ENCODE results near the gene SMARCAD1. TPM values are rescaled to one million over a fixed set of nuclear protein-coding genes. Genes with fewer than 3 reads are reported as not detected.
A peak's percentile ranks its signal among the peaks of the same experiment; 100 is the strongest.

SMARCAD1 gene
- total and polyA plus RNA-seq, 2 of the 8 experiments (the other 6 are each of a cell fraction or from before 2014, with no cell fraction given), result 24.1 to 59.4 TPM

GRCh38 chr4:94334962-94335361, 127.3 kb downstream of the SMARCAD1 start:
- Histone ChIP-seq H3K23ac (ENCODE audit: insufficient read length) (no peak overlapping the region), H3K36me3 (ENCODE audit: control insufficient read depth in 2 of 4, insufficient read depth in 4 of 4, low read length in 3 of 4) (no peaks in the 10 kb centered on the region), H3K56ac (replicated peaks; ENCODE audit: insufficient read length, low read depth, low read length) (no peak overlapping the region), H4K5ac (ENCODE audit: insufficient read length, low read depth, low read length) (no peak overlapping the region), H4K8ac (ENCODE audit: extremely low read depth, insufficient read depth, low read length) (no peak overlapping the region), H3K23me2 (ENCODE audit: low read depth, low read length) (no peaks in the 10 kb centered on the region), H2AK5ac (ENCODE audit: low read depth, low read length) (no peak overlapping the region), H3K14ac (ENCODE audit: insufficient read length) (no peak overlapping the region), H3K18ac (ENCODE audit: extremely low read depth, low read length) (no peak overlapping the region), H4K91ac (replicated peaks; ENCODE audit: insufficient read length, low read length) (no peak overlapping the region), H3K9ac (replicated peaks in 1 of 4; ENCODE audit: extremely low read depth in 1 of 4, low read depth in 3 of 4, low read length in 3 of 4) (no peak overlapping the region), H3K9me3 (ENCODE audit: insufficient read depth in 2 of 2, low read depth in 1 of 2, low read length in 1 of 2) (no peaks in the 10 kb centered on the region), H3K27me3 (replicated peaks in 1 of 4; ENCODE audit: control insufficient read depth in 3 of 4, extremely low read depth in 1 of 4, insufficient read depth in 3 of 4, low read length in 3 of 4) (no peaks in the 10 kb centered on the region), H2BK15ac (ENCODE audit: low read length) (no peak overlapping the region), H2BK5ac (ENCODE audit: low read depth, low read length) (no peak overlapping the region), H2BK12ac (ENCODE audit: low read depth, low read length) (no peak overlapping the region; the same call in 1 of the 2 replicates), H4K20me1 (replicated peaks in 1 of 2; ENCODE audit: control insufficient read depth in 1 of 2, insufficient read depth in 2 of 2, low read length in 2 of 2) (no peaks in the 10 kb centered on the region), H3K4ac (replicated peaks; ENCODE audit: insufficient read length, low read depth, low read length) (no peak overlapping the region), H3K79me1 (ENCODE audit: low read depth, low read length) (no peaks in the 10 kb centered on the region), H3K79me2 (ENCODE audit: control insufficient read depth in 1 of 2, insufficient read depth in 2 of 2, low read length in 2 of 2) (no peaks in the 10 kb centered on the region), H3K4me1 (replicated peaks in 1 of 4; ENCODE audit: control insufficient read depth in 3 of 4, insufficient read depth in 4 of 4, low read length in 3 of 4) (peaks cover 0 to 3% (median under 1%) of the 10 kb centered on the region in 4 experiments; a peak in 2 of 7 replicates), H2BK20ac (ENCODE audit: low read length) (no peak overlapping the region), H2AFZ (ENCODE audit: low read length) (peak overlapping the region; percentile 82; the same call in 1 of the 2 replicates), H3K4me2 (ENCODE audit: insufficient read depth in 1 of 2, low read depth in 2 of 2, low read length in 2 of 2) (no peak overlapping the region), H3K4me3 (ENCODE audit: extremely low read depth in 1 of 4, insufficient read depth in 2 of 4, low read depth in 3 of 4, low read length in 4 of 4) (no peak overlapping the region), H3K27ac (ENCODE audit: low read depth, low read length) (0 out of 2 replicates have a peak overlapping the region, but pooled peaks have one; percentile 20), H2BK120ac (replicated peaks; ENCODE audit: low read depth, low read length) (no peak overlapping the region)
- TF ChIP-seq CEBPB (IDR thresholded peaks at IDR 0.05; ENCODE audit: low read depth, low read length), result 0 out of 2 replicates have a peak, but pooled peaks have one; percentile 27
- TF ChIP-seq CHD2 (IDR thresholded peaks at IDR 0.05; ENCODE audit: low read length), result no peak
- 84% methylated on average over 3 of the region's 3 CpGs; no CpG with 5 or more reads in 1 of the 2 experiments for WGBS, 2 experiments (ENCODE audit: extremely low coverage in 1 of 2, insufficient coverage in 1 of 2, insufficient read length in 1 of 2, insufficient replicate concordance in 2 of 2, low coverage in 1 of 2, low lambda C conversion rate in 2 of 2, missing lambda C conversion rate in 1 of 2)
- DNase-seq (ENCODE audit: low read depth in 1 of 2, low spot score in 2 of 2), result no peak
- ChIA-PET CTCF (ENCODE audit: partially characterized antibody) (no interaction called here), POLR2A (ENCODE audit: partially characterized antibody) (no interaction called here)
- FAIRE-seq, result no peak

Measured in H1 (cell line).